OCI-LY3 (cell line): ENCODE data around the gene FGGY.

ENCODE experiments used
- EZH2phosphoT487 ChIP-seq: fragments of 200-600 bp; shearing (Covaris generic); IDR thresholded peaks from 2 replicates; pipeline ENCODE4 v1.6.1; 2018; ENCODE audit warnings: antibody characterized with exemption, mixed run types, low read depth
- TF ChIP-seq, protein P1 (sequence below): fragments of 200-600, 300-600 bp; sonication (generic); IDR thresholded peaks from 2 replicates; pipeline ENCODE4 v1.5.1; 2014; ENCODE audit warnings: antibody characterized with exemption, low read length, low read depth

DNA sequence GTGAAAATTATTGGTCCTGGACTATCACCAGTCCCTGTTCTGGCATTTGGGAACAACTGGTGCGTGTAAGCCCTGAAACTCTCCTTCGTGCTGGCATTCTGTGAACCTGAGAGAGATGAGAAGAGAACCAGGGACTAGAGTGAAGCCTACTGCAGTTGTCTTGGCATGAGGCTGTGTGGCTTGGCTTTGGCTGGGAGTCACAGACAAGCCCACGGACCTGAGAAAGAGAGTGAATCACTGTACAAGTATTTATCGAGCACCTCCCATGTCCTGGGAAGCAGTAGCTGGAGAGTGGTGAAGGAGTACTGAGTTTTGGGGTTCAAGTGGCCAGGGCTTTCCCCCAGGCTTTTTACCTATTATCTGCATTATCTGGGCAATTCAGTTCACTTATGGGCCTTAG, 63.3 kb downstream of the FGGY start:
- TF ChIP-seq, protein P1, sequence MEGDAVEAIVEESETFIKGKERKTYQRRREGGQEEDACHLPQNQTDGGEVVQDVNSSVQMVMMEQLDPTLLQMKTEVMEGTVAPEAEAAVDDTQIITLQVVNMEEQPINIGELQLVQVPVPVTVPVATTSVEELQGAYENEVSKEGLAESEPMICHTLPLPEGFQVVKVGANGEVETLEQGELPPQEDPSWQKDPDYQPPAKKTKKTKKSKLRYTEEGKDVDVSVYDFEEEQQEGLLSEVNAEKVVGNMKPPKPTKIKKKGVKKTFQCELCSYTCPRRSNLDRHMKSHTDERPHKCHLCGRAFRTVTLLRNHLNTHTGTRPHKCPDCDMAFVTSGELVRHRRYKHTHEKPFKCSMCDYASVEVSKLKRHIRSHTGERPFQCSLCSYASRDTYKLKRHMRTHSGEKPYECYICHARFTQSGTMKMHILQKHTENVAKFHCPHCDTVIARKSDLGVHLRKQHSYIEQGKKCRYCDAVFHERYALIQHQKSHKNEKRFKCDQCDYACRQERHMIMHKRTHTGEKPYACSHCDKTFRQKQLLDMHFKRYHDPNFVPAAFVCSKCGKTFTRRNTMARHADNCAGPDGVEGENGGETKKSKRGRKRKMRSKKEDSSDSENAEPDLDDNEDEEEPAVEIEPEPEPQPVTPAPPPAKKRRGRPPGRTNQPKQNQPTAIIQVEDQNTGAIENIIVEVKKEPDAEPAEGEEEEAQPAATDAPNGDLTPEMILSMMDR, result no peak
- no peak for TF ChIP-seq EZH2phosphoT487
